K562 (cell line): ENCODE measurements around the gene GFAP. TPM values are rescaled to one million over a fixed set of nuclear protein-coding genes. Genes with fewer than 3 reads are reported as not detected.

ENCODE experiments used
- CBFA2T2 ChIP-seq: fragments of 450-650 bp; conservative IDR thresholded peaks from 2 replicates; pipeline ENCODE4 v1.6.1; 2017; ENCODE audit warnings: mild to moderate bottlenecking
- CXXC5 ChIP-seq: fragments of 250-450 bp; sonication (Bioruptor Pico); IDR thresholded peaks from 2 replicates; pipeline ENCODE4 v1.8.0; 2022; ENCODE audit warnings: inconsistent platforms, mild to moderate bottlenecking, moderate library complexity
- E4F1 ChIP-seq: fragments of 250-450 bp; sonication (Bioruptor Pico); IDR thresholded peaks from 2 replicates; pipeline ENCODE4 v1.5.0; 2021; ENCODE audit warnings: mild to moderate bottlenecking, borderline replicate concordance
- EHMT2 ChIP-seq: fragments of 450-650 bp; IDR thresholded peaks from 2 replicates; pipeline ENCODE4 v1.6.1; 2018; ENCODE audit warnings: antibody characterized with exemption
- ETV6 ChIP-seq, 3 experiments: fragments of 150-350 bp in 1 of 3; sonication (generic) in 1 of 3; formaldehyde crosslinking in 1 of 3; IDR thresholded peaks; 2 replicates each; pipeline versions ENCODE4 v1.6.1 to v1.8.0; 2014 to 2022; ENCODE audit warnings: borderline replicate concordance in 2 of 3, low read depth in 2 of 3, antibody characterized with exemption in 1 of 3, low read length in 1 of 3, mild to moderate bottlenecking in 1 of 3, missing genetic modification reagents in 1 of 3
- FOXK1 ChIP-seq: sonication (generic); formaldehyde crosslinking; IDR thresholded peaks from 2 replicates; pipeline ENCODE4 v1.8.0; 2022; ENCODE audit warnings: missing genetic modification reagents, mild to moderate bottlenecking, borderline replicate concordance
- PCBP2 ChIP-seq: fragments of 200-400 bp; formaldehyde crosslinking; IDR thresholded peaks from 2 replicates; pipeline ENCODE4 v1.6.1; 2018; ENCODE audit warnings: low read length, low read depth, mild to moderate bottlenecking, moderate library complexity; ENCODE audit not compliant: poor library complexity, severe bottlenecking
- POLR2G ChIP-seq: fragments of 200-400 bp; formaldehyde crosslinking; IDR thresholded peaks from 2 replicates; pipeline ENCODE4 v1.6.1; 2017; ENCODE audit warnings: low read depth, mild to moderate bottlenecking, antibody characterized with exemption, low read length, moderate library complexity
- POU5F1 ChIP-seq: fragments of 150-350 bp; IDR thresholded peaks from 2 replicates; pipeline ENCODE4 v1.6.1; 2014; ENCODE audit warnings: borderline replicate concordance, low read length, low read depth, mild to moderate bottlenecking; ENCODE audit not compliant: partially characterized antibody
- RAD51 ChIP-seq: fragments of 450-650 bp; IDR thresholded peaks from 2 replicates; pipeline ENCODE4 v1.7.1; 2016; ENCODE audit warnings: low read depth, mild to moderate bottlenecking, borderline replicate concordance
- TCF7L2 ChIP-seq: fragments of 150-350 bp; IDR thresholded peaks from 2 replicates; pipeline ENCODE4 v1.6.1; 2016; ENCODE audit warnings: low read depth, mild to moderate bottlenecking, low read length, moderate library complexity
- TFAP4 ChIP-seq: sonication (generic); formaldehyde crosslinking; IDR thresholded peaks from 2 replicates; pipeline ENCODE4 v1.8.0; 2022; ENCODE audit warnings: missing genetic modification reagents, mild to moderate bottlenecking, moderate library complexity, borderline replicate concordance
- THAP12 ChIP-seq: fragments of 250-450 bp; sonication (Bioruptor Pico); IDR thresholded peaks from 2 replicates; pipeline ENCODE4 v1.9.0; 2021; ENCODE audit warnings: mild to moderate bottlenecking, inconsistent platforms
- ZNF707 ChIP-seq: fragments of 250-450 bp; sonication (Bioruptor Pico); conservative IDR thresholded peaks from 2 replicates; pipeline ENCODE4 v1.8.0; 2022; ENCODE audit warnings: inconsistent platforms, mild to moderate bottlenecking, moderate library complexity
- ZNF778 ChIP-seq: fragments of 450-650 bp; formaldehyde crosslinking; IDR thresholded peaks from 2 replicates; pipeline ENCODE4 v1.4.0; 2020; ENCODE audit warnings: mild to moderate bottlenecking, moderate library complexity
- polyA plus RNA-seq, 8 experiments: library from polyadenylated mRNA; depleted of rRNA in 4 of 8; stranded (reverse) in 5 of 8; unstranded in 3 of 8; fragments of >200 nt; fragmentation: Nextera tagmentation in 2 of 8; fragmentation: Illumina TruSeq in 1 of 8; extraction: Ambion mirVana in 2 of 8; extraction: Trizol in 1 of 8; gene quantifications; 2 replicates each; pipeline versions ENCODE4 v1.2.1 to v1.2.3, GENCODE V29; 2011 to 2014; ENCODE audit warnings: inconsistent platforms in 1 of 8, missing spikeins in 1 of 8
- total RNA-seq, 7 experiments: library from RNA; depleted of rRNA in 6 of 7; stranded (reverse); fragments of >200 nt in 6 of 7; fragmentation: Illumina TruSeq in 2 of 7; extraction: Trizol in 2 of 7; gene quantifications; 2 replicates each; pipeline versions ENCODE4 v1.2.1 to v1.2.3, GENCODE V29; 2011 to 2021; ENCODE audit warnings: low replicate concordance in 1 of 7

Gene GFAP
- total and polyA plus RNA-seq, 9 of the 15 experiments (the other 6 are each of a cell fraction or from before 2014, with no cell fraction given), result 0.07 to 1.4 (median 0.60) TPM; not detected in 1

- TF ChIP-seq THAP12 (no peak; the same call in 1 of the 2 replicates), CBFA2T2 (peak; percentile 79), CXXC5 (CRISPR knock-in tag) (peak; percentile 88), POU5F1 (no peak), ZNF778 (CRISPR knock-in tag) (no peak), POLR2G (no peak), EHMT2 (no peak), TCF7L2 (no peak), E4F1 (no peak), TFAP4 (peak; percentile 77; the same call in 1 of the 2 replicates), ZNF707 (CRISPR knock-in tag) (no peak), FOXK1 (CRISPR knock-in tag) (no peak), ETV6 (IDR thresholded peaks at IDR 0.05; ENCODE audit: borderline replicate concordance in 1 of 2, low read depth in 2 of 2, low read length in 1 of 2) (0 out of 4 replicates have a peak, but pooled peaks of 1 of the 2 experiments have one; percentile 23), ETV6 (CRISPR knock-in tag; IDR thresholded peaks at IDR 0.05; ENCODE audit: borderline replicate concordance) (no peak), RAD51 (no peak), PCBP2 (no peak)
Measured at GRCh38 chr17:44906763-44907728, 8.3 kb downstream of the GFAP start (continued).
